Globus pallidus (tissue), 1 donor: Measurements from ENCODE around the gene GAN.
A peak's percentile ranks its signal among the peaks of the same experiment; 100 is the strongest.

Source experiments
- DNase-seq: peaks from one replicate; pipeline ENCODE4 v3.0.0-alpha.2; 2015; ENCODE audit warnings: low spot score

Gene GAN

GRCh38 chr16:81314603-81315270 lies at the start of gene GAN:
TSS of gene GAN (plus strand) at chr16:81314962. CDS start at chr16:81315114, 152 bp downstream.
- DNase-seq: peak; percentile 94

- no peak for DNase-seq
Observed at GRCh38 chr16:81265052-81265451, 49.7 kb upstream of the GAN start.

- peak; percentile 57 for DNase-seq
Observed at GRCh38 chr16:81265658-81266451, 48.9 kb upstream of the GAN start.

- DNase-seq: no peak
Observed at GRCh38 chr16:81266680-81267095, 48.1 kb upstream of the GAN start.

- DNase-seq: no peak
Observed at GRCh38 chr16:81268509-81268908, 46.3 kb upstream of the GAN start.

- peak; percentile 43 for DNase-seq
Observed at GRCh38 chr16:81273223-81273950, 41.4 kb upstream of the GAN start.

- no peak for DNase-seq
Observed at GRCh38 chr16:81275064-81275532, 39.7 kb upstream of the GAN start.

- DNase-seq: no peak
Observed at GRCh38 chr16:81275795-81276194, 39.0 kb upstream of the GAN start.

GRCh38 chr16:81276323-81276722 lies 38.4 kb upstream of the GAN start:
- DNase-seq: peak; percentile 63

GRCh38 chr16:81277541-81278080 lies 37.2 kb upstream of the GAN start:
- no peak for DNase-seq

- no peak for DNase-seq
Observed at GRCh38 chr16:81278526-81278925, 36.2 kb upstream of the GAN start.

- DNase-seq: no peak
Observed at GRCh38 chr16:81279392-81279791, 35.4 kb upstream of the GAN start.

GRCh38 chr16:81280393-81280792 lies 34.4 kb upstream of the GAN start:
- DNase-seq: no peak

- DNase-seq: no peak
Observed at GRCh38 chr16:81283044-81283443, 31.7 kb upstream of the GAN start.

- DNase-seq: no peak
Observed at GRCh38 chr16:81284995-81285600, 29.7 kb upstream of the GAN start.

- no peak for DNase-seq
Observed at GRCh38 chr16:81286190-81286589, 28.6 kb upstream of the GAN start.

GRCh38 chr16:81291117-81291516 lies 23.6 kb upstream of the GAN start:
- no peak for DNase-seq

- no peak for DNase-seq
Observed at GRCh38 chr16:81292936-81293335, 21.8 kb upstream of the GAN start.

GRCh38 chr16:81293909-81294802 lies 20.6 kb upstream of the GAN start:
- DNase-seq: no peak

- DNase-seq: no peak
Observed at GRCh38 chr16:81296631-81297030, 18.1 kb upstream of the GAN start.

GRCh38 chr16:81307770-81308169 lies 7.0 kb upstream of the GAN start:
- DNase-seq: no peak
